ENCODE measurements around the gene MB21D2.

Gene MB21D2

GRCh38 chr3:192861972-192862371 lies 55.7 kb downstream of the MB21D2 start:
- in situ Hi-C loops (cut with HindIII; ENCODE audit: low sequenced_read_pairs) = no loop called here
- no peak for TF ChIP-seq CTCF (IDR thresholded peaks at IDR 0.05; ENCODE audit: low read depth, low read length, missing control alignments)
- H3K4me3 ChIP-seq (ENCODE audit: low read depth, low read length) = no peak overlapping the region
- no peak for DNase-seq (ENCODE audit: low read depth)

- no peak overlapping the region for H3K4me3 ChIP-seq (ENCODE audit: low read depth, low read length)
- in situ Hi-C loops (cut with HindIII; ENCODE audit: low sequenced_read_pairs) = no loop called here
- no peak for TF ChIP-seq CTCF (IDR thresholded peaks at IDR 0.05; ENCODE audit: low read depth, low read length, missing control alignments)
- no peak for DNase-seq (ENCODE audit: low read depth)
Observed at GRCh38 chr3:192860454-192860853, 57.2 kb downstream of the MB21D2 start.

- H3K4me3 ChIP-seq (ENCODE audit: low read depth, low read length) = no peak overlapping the region
- in situ Hi-C loops (cut with HindIII; ENCODE audit: low sequenced_read_pairs) = no loop called here
- no peak for TF ChIP-seq CTCF (IDR thresholded peaks at IDR 0.05; ENCODE audit: low read depth, low read length, missing control alignments)
- DNase-seq (ENCODE audit: low read depth) = no peak
Observed at GRCh38 chr3:192858849-192859585, 58.6 kb downstream of the MB21D2 start.

GRCh38 chr3:192857260-192857661 lies 60.4 kb downstream of the MB21D2 start:
- TF ChIP-seq CTCF (IDR thresholded peaks at IDR 0.05; ENCODE audit: low read depth, low read length, missing control alignments) = no peak
- in situ Hi-C loops (cut with HindIII; ENCODE audit: low sequenced_read_pairs) = no loop called here
- no peak overlapping the region for H3K4me3 ChIP-seq (ENCODE audit: low read depth, low read length)
- no peak for DNase-seq (ENCODE audit: low read depth)

GRCh38 chr3:192855434-192855833 lies 62.2 kb downstream of the MB21D2 start:
- DNase-seq (ENCODE audit: low read depth) = no peak
- in situ Hi-C loops (cut with HindIII; ENCODE audit: low sequenced_read_pairs) = no loop called here
- no peak for TF ChIP-seq CTCF (IDR thresholded peaks at IDR 0.05; ENCODE audit: low read depth, low read length, missing control alignments)
- H3K4me3 ChIP-seq (ENCODE audit: low read depth, low read length) = no peak overlapping the region

GRCh38 chr3:192851821-192852372 lies 65.8 kb downstream of the MB21D2 start:
- DNase-seq (ENCODE audit: low read depth) = no peak
- no peak for TF ChIP-seq CTCF (IDR thresholded peaks at IDR 0.05; ENCODE audit: low read depth, low read length, missing control alignments)
- no peak overlapping the region for H3K4me3 ChIP-seq (ENCODE audit: low read depth, low read length)
- in situ Hi-C loops (cut with HindIII; ENCODE audit: low sequenced_read_pairs) = no loop called here

Data from astrocyte of the cerebellum (primary cell).